Keratinocyte (primary cell): ENCODE data around the gene FBXO31. TPM values are rescaled to one million over a fixed set of nuclear protein-coding genes. Genes with fewer than 3 reads are reported as not detected.
A peak's percentile ranks its signal among the peaks of the same experiment; 100 is the strongest.

Experiments used
- DNase-seq: peaks from one replicate; pipeline ENCODE4 v3.0.0-alpha.2; 2011; ENCODE audit warnings: low read depth, missing footprints, low spot score
- FAIRE-seq: peaks from 2 replicates; lab custom pipeline; 2011; peaks lifted over from hg19 to GRCh38; lab: Jason Lieb, UNC
- H2AFZ ChIP-seq: 2 replicates; pipeline ENCODE4 v1.6.0; 2012; ENCODE audit warnings: low read length, control low read depth, inconsistent platforms; ENCODE audit not compliant: control insufficient read depth
- H3K27ac ChIP-seq: 2 replicates; pipeline ENCODE4 v1.5.1; 2011; ENCODE audit warnings: low read length; ENCODE audit not compliant: control insufficient read depth, insufficient read depth
- H3K27me3 ChIP-seq: 3 replicates; pipeline ENCODE4 v1.6.0; 2011; ENCODE audit warnings: low read length; ENCODE audit not compliant: control insufficient read depth, insufficient read depth; ENCODE audit errors: extremely low read depth
- H3K36me3 ChIP-seq, 2 experiments: 2 replicates in 1 of 2; 3 replicates in 1 of 2; pipeline ENCODE4 v1.5.1; 2011; ENCODE audit warnings: low read length in 2 of 2, mild to moderate bottlenecking in 1 of 2; ENCODE audit not compliant: control insufficient read depth in 2 of 2, insufficient read depth in 2 of 2; ENCODE audit errors: extremely low read depth in 1 of 2
- H3K4me1 ChIP-seq: 3 replicates; pipeline ENCODE4 v1.5.1; 2011; ENCODE audit warnings: low read length; ENCODE audit not compliant: control insufficient read depth, insufficient read depth; ENCODE audit errors: extremely low read depth
- H3K4me2 ChIP-seq: 3 replicates; pipeline ENCODE4 v1.6.0; 2011; ENCODE audit warnings: low read depth, low read length; ENCODE audit not compliant: control insufficient read depth, insufficient read depth; ENCODE audit errors: extremely low read depth
- H3K4me3 ChIP-seq, 3 experiments: fragments of 200-600 bp in 1 of 3; sonication (generic) in 1 of 3; 2 replicates in 2 of 3; 3 replicates in 1 of 3; pipeline ENCODE4 v1.5.1; 2011 to 2016; ENCODE audit warnings: low read length in 3 of 3, mild to moderate bottlenecking in 3 of 3, control low read depth in 2 of 3, inconsistent platforms in 1 of 3, low read depth in 1 of 3, mixed read lengths in 1 of 3, mixed run types in 1 of 3, moderate library complexity in 1 of 3; ENCODE audit not compliant: control insufficient read depth in 2 of 3, insufficient read depth in 2 of 3; ENCODE audit errors: extremely low read depth in 1 of 3
- H3K79me2 ChIP-seq: 2 replicates; pipeline ENCODE4 v1.6.0; 2012; ENCODE audit warnings: low read length; ENCODE audit not compliant: control insufficient read depth, insufficient read depth
- H3K9ac ChIP-seq: 3 replicates; pipeline ENCODE4 v1.6.0; 2011; ENCODE audit warnings: low read length; ENCODE audit not compliant: control insufficient read depth, insufficient read depth; ENCODE audit errors: extremely low read depth
- H3K9me1 ChIP-seq: 3 replicates; pipeline ENCODE4 v1.6.0; 2011; ENCODE audit warnings: low read length; ENCODE audit not compliant: control insufficient read depth, insufficient read depth; ENCODE audit errors: extremely low read depth
- H3K9me3 ChIP-seq: 2 replicates; pipeline ENCODE4 v1.5.1; 2012; ENCODE audit warnings: low read depth, low read length; ENCODE audit not compliant: control insufficient read depth
- H4K20me1 ChIP-seq: 3 replicates; pipeline ENCODE4 v1.6.0; 2011; ENCODE audit warnings: low read length; ENCODE audit not compliant: control insufficient read depth, insufficient read depth; ENCODE audit errors: extremely low read depth
- EZH2 ChIP-seq: IDR thresholded peaks from one replicate; pipeline ENCODE4 v1.6.1; 2012; ENCODE audit warnings: inconsistent platforms, mild to moderate bottlenecking, low read length, moderate library complexity
- dilution Hi-C: fragments of 300-500 bp; cut with MboI; formaldehyde crosslinking; loops from one replicate; pipeline ENCODE4 v1.7.0; 2020; ENCODE audit warnings: low sequenced_read_pairs; ENCODE audit not compliant: extremely low pct_ligation_motif_present
- polyA minus RNA-seq, 3 experiments: library from RNA; depleted of rRNA, polyadenylated mRNA; stranded (reverse); fragments of >200 nt; gene quantifications; 1 replicate in 1 of 3; 2 replicates in 1 of 3; 3 replicates in 1 of 3; pipeline ENCODE4 v1.2.3, GENCODE V29; 2011
- polyA plus RNA-seq, 5 experiments: library from polyadenylated mRNA; depleted of rRNA in 3 of 5; stranded (reverse) in 3 of 5; stranded (forward) in 1 of 5; unstranded in 1 of 5; fragments of >200 nt; gene quantifications; 1 replicate in 1 of 5; 2 replicates in 3 of 5; 3 replicates in 1 of 5; pipeline versions ENCODE4 v1.2.1 to v1.2.3, GENCODE V29; 2011 to 2012; ENCODE audit warnings: missing spikeins in 2 of 5, low read depth in 1 of 5, low replicate concordance in 1 of 5
- TF ChIP-seq, protein P1 (sequence below), 3 experiments: IDR thresholded peaks in 1 of 3; conservative IDR thresholded peaks in 1 of 3; optimal IDR thresholded peaks in 1 of 3; 2 replicates in 2 of 3; 3 replicates in 1 of 3; pipeline versions ENCODE3 to v1.5.1; 2011; ENCODE audit warnings: low read length in 3 of 3, mild to moderate bottlenecking in 3 of 3, moderate library complexity in 2 of 3, control low read depth in 1 of 3, inconsistent platforms in 1 of 3; ENCODE audit not compliant: insufficient read depth in 2 of 3; ENCODE audit errors: extremely low read depth in 1 of 3

The FBXO31 gene, protein sequence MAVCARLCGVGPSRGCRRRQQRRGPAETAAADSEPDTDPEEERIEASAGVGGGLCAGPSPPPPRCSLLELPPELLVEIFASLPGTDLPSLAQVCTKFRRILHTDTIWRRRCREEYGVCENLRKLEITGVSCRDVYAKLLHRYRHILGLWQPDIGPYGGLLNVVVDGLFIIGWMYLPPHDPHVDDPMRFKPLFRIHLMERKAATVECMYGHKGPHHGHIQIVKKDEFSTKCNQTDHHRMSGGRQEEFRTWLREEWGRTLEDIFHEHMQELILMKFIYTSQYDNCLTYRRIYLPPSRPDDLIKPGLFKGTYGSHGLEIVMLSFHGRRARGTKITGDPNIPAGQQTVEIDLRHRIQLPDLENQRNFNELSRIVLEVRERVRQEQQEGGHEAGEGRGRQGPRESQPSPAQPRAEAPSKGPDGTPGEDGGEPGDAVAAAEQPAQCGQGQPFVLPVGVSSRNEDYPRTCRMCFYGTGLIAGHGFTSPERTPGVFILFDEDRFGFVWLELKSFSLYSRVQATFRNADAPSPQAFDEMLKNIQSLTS
- polyA plus RNA-seq (12.9 to 22.3 TPM (median 17.0 TPM) in 3 replicates), polyA minus RNA-seq (27.3 to 33.0 TPM (median 30.5 TPM) in 3 replicates)
- 20.8 TPM for polyA plus RNA-seq (2011; ENCODE audit: low read depth)
- polyA plus RNA-seq (2011; cell fraction: cytosol; rRNA removed): 8.0 and 13.7 TPM in 2 replicates
- polyA plus RNA-seq (2011; cell fraction: nucleus; rRNA removed): 35.0 and 40.8 TPM in 2 replicates
- 14.9 and 18.8 TPM in 2 replicates for polyA plus RNA-seq (2012; ENCODE audit: low replicate concordance)
- 20.0 TPM for polyA minus RNA-seq (2011; cell fraction: cytosol; rRNA and poly(A)+ RNA removed)
- 25.2 and 38.7 TPM in 2 replicates for polyA minus RNA-seq (2011; cell fraction: nucleus; rRNA and poly(A)+ RNA removed)

DNA sequence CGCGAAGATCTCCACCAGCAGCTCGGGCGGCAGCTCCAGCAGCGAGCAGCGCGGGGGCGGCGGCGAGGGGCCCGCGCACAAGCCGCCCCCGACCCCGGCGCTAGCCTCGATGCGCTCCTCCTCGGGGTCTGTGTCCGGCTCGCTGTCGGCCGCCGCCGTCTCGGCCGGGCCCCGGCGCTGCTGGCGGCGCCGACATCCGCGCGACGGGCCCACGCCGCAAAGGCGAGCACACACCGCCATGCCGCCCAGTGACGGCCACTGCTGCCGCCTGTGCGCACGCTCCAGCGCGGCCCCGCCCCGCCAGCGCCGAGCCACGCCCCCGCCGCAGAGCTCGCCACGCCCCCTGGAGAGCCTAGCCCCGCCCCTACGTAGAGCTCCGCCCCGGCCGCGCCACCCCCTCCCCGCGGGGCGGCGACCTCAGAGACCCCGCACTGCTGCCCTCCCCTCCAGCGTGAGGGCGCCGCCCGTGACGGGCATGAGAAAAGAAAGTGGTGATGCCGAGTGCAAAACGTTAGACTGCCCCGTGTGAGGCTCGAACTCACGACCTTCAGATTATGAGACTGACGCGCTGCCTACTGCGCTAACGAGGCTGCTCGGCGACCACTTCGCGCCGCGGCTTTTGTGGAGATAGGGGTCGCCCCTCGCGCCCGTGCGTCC lies at the start of gene FBXO31:
Gene FBXO31, minus strand, starts transcription at position 272 of the 657 bp plus-strand sequence. Its CDS starts 32 bp downstream, at position 240.
- peak within 1 kb of the TSS; percentile 84 for H3K9ac ChIP-seq
- peak within 1 kb of the TSS; percentile 78 to 88 (median 84) for H3K4me3 ChIP-seq
- peak within 1 kb of the TSS; percentile 84 for H3K4me2 ChIP-seq
- DNase-seq (peak; percentile 71), FAIRE-seq (no peak)
- peak within 1 kb of the TSS; percentile 73 for H3K27ac ChIP-seq
- TF ChIP-seq EZH2: no peak
- TF ChIP-seq, protein P1, sequence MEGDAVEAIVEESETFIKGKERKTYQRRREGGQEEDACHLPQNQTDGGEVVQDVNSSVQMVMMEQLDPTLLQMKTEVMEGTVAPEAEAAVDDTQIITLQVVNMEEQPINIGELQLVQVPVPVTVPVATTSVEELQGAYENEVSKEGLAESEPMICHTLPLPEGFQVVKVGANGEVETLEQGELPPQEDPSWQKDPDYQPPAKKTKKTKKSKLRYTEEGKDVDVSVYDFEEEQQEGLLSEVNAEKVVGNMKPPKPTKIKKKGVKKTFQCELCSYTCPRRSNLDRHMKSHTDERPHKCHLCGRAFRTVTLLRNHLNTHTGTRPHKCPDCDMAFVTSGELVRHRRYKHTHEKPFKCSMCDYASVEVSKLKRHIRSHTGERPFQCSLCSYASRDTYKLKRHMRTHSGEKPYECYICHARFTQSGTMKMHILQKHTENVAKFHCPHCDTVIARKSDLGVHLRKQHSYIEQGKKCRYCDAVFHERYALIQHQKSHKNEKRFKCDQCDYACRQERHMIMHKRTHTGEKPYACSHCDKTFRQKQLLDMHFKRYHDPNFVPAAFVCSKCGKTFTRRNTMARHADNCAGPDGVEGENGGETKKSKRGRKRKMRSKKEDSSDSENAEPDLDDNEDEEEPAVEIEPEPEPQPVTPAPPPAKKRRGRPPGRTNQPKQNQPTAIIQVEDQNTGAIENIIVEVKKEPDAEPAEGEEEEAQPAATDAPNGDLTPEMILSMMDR (optimal IDR thresholded peaks at IDR 0.05 in 1 of 3, IDR thresholded peaks at IDR 0.05 in 1 of 3, conservative IDR thresholded peaks at IDR 0.05 in 1 of 3; ENCODE audit: extremely low read depth in 1 of 3, insufficient read depth in 2 of 3, low read length in 3 of 3): no peak
- dilution Hi-C loops: no loop called here
- peaks cover 43% of the 10 kb centered on the region for H3K79me2 ChIP-seq
- peaks cover 2% of the 10 kb centered on the region for H3K9me1 ChIP-seq
- peaks cover 27% of the 10 kb centered on the region for H3K4me1 ChIP-seq
- H3K27me3 ChIP-seq: no peaks in the 10 kb centered on the region
- H3K36me3 ChIP-seq: no peaks in the 10 kb centered on the region
- H2AFZ ChIP-seq: peak within 1 kb of the TSS; percentile 89
- peaks cover 12% of the 10 kb centered on the region for H4K20me1 ChIP-seq
- no peaks in the 10 kb centered on the region for H3K9me3 ChIP-seq

DNA sequence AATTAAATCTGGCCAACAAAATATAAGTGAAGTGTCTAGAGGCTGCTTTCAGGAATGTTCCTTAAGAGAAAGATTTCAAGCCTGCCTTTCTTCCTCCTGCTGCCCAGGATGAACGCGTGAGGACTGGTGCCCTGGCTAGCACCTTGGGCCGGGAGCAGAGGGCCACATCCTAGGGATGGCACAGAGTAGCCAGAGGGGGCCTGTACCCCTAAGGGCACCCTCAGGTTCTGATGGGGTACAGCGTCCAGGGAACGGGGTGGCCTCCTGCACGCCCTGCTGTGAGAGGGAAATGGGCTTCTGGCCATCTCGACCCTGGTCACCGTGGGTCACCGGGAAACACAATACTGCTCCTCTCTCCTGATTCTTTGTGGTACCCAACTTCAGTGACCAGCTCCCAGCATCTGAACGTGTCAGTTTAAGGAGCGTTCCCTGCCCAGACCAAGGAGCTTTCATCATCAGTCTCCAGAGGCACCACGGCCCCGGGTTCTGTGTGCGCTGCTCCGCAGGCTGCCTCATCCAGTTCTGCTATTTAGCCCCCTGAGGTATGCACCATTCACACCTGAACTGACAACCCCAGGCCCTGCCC lies 48.8 kb upstream of the FBXO31 start:
- Histone ChIP-seq H3K27ac (peak overlapping the region; percentile 13), H4K20me1 (peaks cover 5% of the 10 kb centered on the region), H3K4me1 (peaks cover 28% of the 10 kb centered on the region), H3K4me3 (no peak overlapping the region), H3K79me2 (peaks cover 17% of the 10 kb centered on the region), H2AFZ (no peak overlapping the region), H3K4me2 (peak overlapping the region; percentile 59), H3K36me3 (peaks cover 3 to 5% of the 10 kb centered on the region in 2 experiments), H3K27me3 (no peaks in the 10 kb centered on the region), H3K9me3 (no peaks in the 10 kb centered on the region), H3K9me1 (peaks cover 6% of the 10 kb centered on the region), H3K9ac (peak overlapping the region; percentile 19)
- FAIRE-seq (no peak), DNase-seq (no peak)
- dilution Hi-C loops: no loop called here
- no peak for TF ChIP-seq EZH2
- TF ChIP-seq, protein P1 (optimal IDR thresholded peaks at IDR 0.05 in 1 of 3, IDR thresholded peaks at IDR 0.05 in 1 of 3, conservative IDR thresholded peaks at IDR 0.05 in 1 of 3; ENCODE audit: extremely low read depth in 1 of 3, insufficient read depth in 2 of 3, low read length in 3 of 3): no peak
